WTC11 (cell line): Measurements from ENCODE around the gene SEMA3C. TPM values are rescaled to one million over a fixed set of nuclear protein-coding genes. Genes with fewer than 3 reads are reported as not detected.

Experiments used
- ATAC-seq: fragments of 200-7000 bp; cut with Tn5 transposase; 2 replicates; pipeline ENCODE4 v1.10.0; 2021; ENCODE audit warnings: mild to moderate bottlenecking, moderate library complexity
- CTCF ChIA-PET: fragments of 300-600 bp; sonication (Branson Sonifier 250); formaldehyde crosslinking; loops from one replicate; lab custom pipeline; 2021; ENCODE audit warnings: antibody characterized with exemption; lab: Charles Lee
- POLR2A ChIA-PET: fragments of 350-600 bp; sonication (Branson Sonifier 250); formaldehyde crosslinking; loops from one replicate; lab custom pipeline; 2021; ENCODE audit warnings: antibody characterized with exemption; lab: Charles Lee
- DNase-seq: peaks from one replicate; pipeline ENCODE4 v3.0.0; 2021; ENCODE audit warnings: low spot score
- H3K27ac Mint-ChIP-seq: 2 replicates; pipeline ENCODE4 v1.8.0; 2021; ENCODE audit warnings: mixed read lengths
- H3K27me3 Mint-ChIP-seq: 2 replicates; pipeline ENCODE4 v1.8.0; 2021; ENCODE audit warnings: low read depth, mild to moderate bottlenecking, moderate library complexity, mixed read lengths
- H3K36me3 Mint-ChIP-seq: 2 replicates; pipeline ENCODE4 v1.8.0; 2021; ENCODE audit warnings: mixed read lengths
- H3K4me1 Mint-ChIP-seq: 2 replicates; pipeline ENCODE4 v1.8.0; 2022; ENCODE audit warnings: mixed read lengths
- H3K4me3 Mint-ChIP-seq: 2 replicates; pipeline ENCODE4 v1.8.0; 2021; ENCODE audit warnings: mild to moderate bottlenecking, moderate library complexity, mixed read lengths
- H3K9me3 Mint-ChIP-seq: 2 replicates; pipeline ENCODE4 v1.8.0; 2021; ENCODE audit warnings: mixed read lengths
- ATF3 ChIP-seq: sonication (generic); formaldehyde crosslinking; conservative IDR thresholded peaks from 2 replicates; pipeline ENCODE4 v1.8.1; 2022; ENCODE audit warnings: mild to moderate bottlenecking, missing genetic modification reagents
- CREB1 ChIP-seq: sonication (generic); formaldehyde crosslinking; IDR thresholded peaks from 2 replicates; pipeline ENCODE4 v1.8.0; 2023; ENCODE audit warnings: mild to moderate bottlenecking, missing genetic modification reagents
- HMGXB4 ChIP-seq: sonication (generic); formaldehyde crosslinking; IDR thresholded peaks from 2 replicates; pipeline ENCODE4 v1.8.1; 2023; ENCODE audit warnings: mild to moderate bottlenecking, moderate library complexity, missing genetic modification reagents
- NR3C1 ChIP-seq: sonication (generic); formaldehyde crosslinking; conservative IDR thresholded peaks from 2 replicates; pipeline ENCODE4 v1.8.1; 2023; ENCODE audit warnings: low read depth, mild to moderate bottlenecking, missing genetic modification reagents
- PRDM15 ChIP-seq: sonication (generic); formaldehyde crosslinking; IDR thresholded peaks from 2 replicates; pipeline ENCODE4 v1.8.0; 2022; ENCODE audit warnings: missing genetic modification reagents
- STAT6 ChIP-seq: sonication (generic); formaldehyde crosslinking; conservative IDR thresholded peaks from 2 replicates; pipeline ENCODE4 v1.8.1; 2023; ENCODE audit warnings: mild to moderate bottlenecking, low read depth, missing genetic modification reagents, moderate library complexity
- TP53 ChIP-seq: sonication (generic); formaldehyde crosslinking; IDR thresholded peaks from 2 replicates; pipeline ENCODE4 v1.8.1; 2023; ENCODE audit warnings: mild to moderate bottlenecking, missing genetic modification reagents
- USF2 ChIP-seq: sonication (generic); formaldehyde crosslinking; IDR thresholded peaks from 2 replicates; pipeline ENCODE4 v1.8.1; 2023; ENCODE audit warnings: mild to moderate bottlenecking, missing genetic modification reagents, moderate library complexity
- ZNF138 ChIP-seq: sonication (generic); formaldehyde crosslinking; conservative IDR thresholded peaks from 2 replicates; pipeline ENCODE4 v1.8.1; 2022; ENCODE audit warnings: mild to moderate bottlenecking, moderate library complexity, missing genetic modification reagents
- ZNF219 ChIP-seq: sonication (generic); formaldehyde crosslinking; IDR thresholded peaks from 2 replicates; pipeline ENCODE4 v1.8.0; 2023; ENCODE audit warnings: missing genetic modification reagents, mild to moderate bottlenecking, borderline replicate concordance
- ZNF532 ChIP-seq: fragments of 250-450 bp; sonication (Bioruptor Pico); IDR thresholded peaks from 2 replicates; pipeline ENCODE4 v1.9.0; 2021; ENCODE audit warnings: mild to moderate bottlenecking, borderline replicate concordance
- total RNA-seq: library from RNA; stranded (reverse); gene quantifications from 3 replicates; pipeline ENCODE4 v1.2.3, GENCODE V29; 2021

The SEMA3C gene
- total RNA-seq, 1 experiment from 2014 or later: 2.1 TPM

GRCh38 chr7:80869106-80869784 is 49.6 kb downstream of the SEMA3C start:
- TF ChIP-seq STAT6 (CRISPR knock-in tag) (no peak), ZNF219 (CRISPR knock-in tag) (no peak), NR3C1 (CRISPR knock-in tag) (no peak), USF2 (CRISPR knock-in tag) (no peak), CREB1 (CRISPR knock-in tag) (no peak), HMGXB4 (CRISPR knock-in tag) (no peak), TP53 (CRISPR knock-in tag) (no peak), ZNF532 (CRISPR knock-in tag) (no peak), ATF3 (CRISPR knock-in tag) (no peak), ZNF138 (no peak), PRDM15 (CRISPR knock-in tag) (no peak)
- Mint-ChIP-seq H3K9me3 (no peaks in the 10 kb centered on the region), H3K27me3 (no peaks in the 10 kb centered on the region), H3K4me3 (no peak overlapping the region), H3K27ac (peak overlapping the region; percentile 15; the same call in 1 of the 2 replicates), H3K36me3 (no peaks in the 10 kb centered on the region), H3K4me1 (peaks cover 20% of the 10 kb centered on the region)
- DNase-seq: no peak
- CTCF ChIA-PET: no interaction called here
- POLR2A ChIA-PET: no interaction called here
- ATAC-seq: no peak
